ENCODE data around the gene TCHP.
A peak's percentile ranks its signal among the peaks of the same experiment; 100 is the strongest.
"Not testable (repeated sequence)": the region's sequence is repeated elsewhere in the genome, so short reads cannot be mapped to it uniquely, and the experiment has no call there.

The TCHP gene

DNA sequence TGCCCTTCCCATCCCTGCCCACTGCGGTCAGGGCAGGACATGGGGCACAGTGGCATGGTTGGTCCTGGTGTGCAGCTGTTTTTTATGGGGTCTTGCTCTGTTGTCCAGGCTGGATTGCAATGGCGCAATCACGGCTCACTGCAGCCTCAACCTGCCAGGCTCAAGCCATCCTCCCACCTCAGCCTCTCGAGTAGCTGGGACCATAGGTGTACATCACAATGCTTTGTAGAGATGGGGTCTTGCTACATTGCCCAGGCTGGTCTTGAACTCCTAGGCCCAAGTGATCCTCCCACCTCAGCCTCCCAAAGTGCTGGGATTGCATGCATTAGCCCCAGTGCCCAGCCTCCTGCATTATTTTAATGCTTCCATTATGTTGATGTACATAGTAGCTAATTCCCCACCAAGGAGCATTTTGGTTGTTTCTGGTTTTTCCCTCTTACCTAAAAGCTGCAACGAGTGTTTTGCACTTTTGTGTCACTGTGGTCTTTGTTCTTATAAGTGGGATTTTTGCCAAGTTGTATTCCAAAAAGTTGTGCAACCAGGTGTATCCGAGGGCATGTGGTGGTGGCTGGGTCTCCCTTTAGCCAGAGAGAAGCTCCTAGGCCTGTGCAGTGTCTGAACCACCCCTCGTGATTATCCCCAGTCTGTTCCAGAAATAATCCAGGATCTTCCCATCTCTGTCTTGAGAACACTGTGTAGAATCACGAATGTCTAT, 10.3 kb downstream of the TCHP start:
- no peak for DNase-seq (ENCODE audit: low read depth)

DNA sequence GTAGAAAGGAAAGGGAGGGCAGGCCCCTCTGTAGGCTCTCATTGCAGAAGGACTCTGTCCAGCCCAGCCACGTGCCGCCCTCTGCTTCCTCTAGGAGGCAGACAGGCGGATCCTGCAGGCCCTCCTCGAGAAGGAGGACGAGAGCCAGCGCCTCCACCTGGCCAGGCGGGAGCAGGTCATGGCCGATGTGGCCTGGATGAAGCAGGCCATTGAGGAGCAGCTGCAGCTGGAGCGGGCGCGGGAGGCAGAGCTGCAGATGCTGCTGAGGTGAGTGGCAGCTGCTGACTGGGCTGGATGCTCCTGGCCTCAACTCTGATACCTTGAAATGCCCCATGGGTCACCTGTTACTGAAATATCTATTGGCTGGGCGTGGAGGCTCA, 10.9 kb downstream of the TCHP start:
- DNase-seq (ENCODE audit: low read depth): peak; percentile 58

DNA sequence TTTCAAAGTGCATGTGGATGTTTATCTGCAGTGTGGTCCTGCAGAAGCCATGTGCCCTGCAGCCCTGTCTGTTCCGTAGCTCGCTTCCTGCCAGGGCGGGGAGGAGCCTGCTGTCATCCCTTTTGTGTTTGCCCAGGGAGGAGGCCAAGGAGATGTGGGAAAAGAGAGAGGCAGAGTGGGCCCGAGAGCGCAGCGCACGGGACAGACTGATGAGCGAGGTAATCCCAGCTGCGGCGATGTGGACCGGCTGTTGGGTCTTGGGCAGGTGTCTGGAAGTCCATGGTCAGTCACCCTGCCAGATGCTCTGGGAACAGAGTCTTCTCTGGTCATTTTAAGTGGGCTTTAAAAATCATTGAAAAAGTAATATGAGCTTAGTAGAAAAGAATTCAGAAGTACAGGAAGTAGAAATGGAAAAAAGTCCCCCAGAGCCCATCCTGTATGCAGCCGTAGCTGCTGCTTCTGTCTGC, 12.8 kb downstream of the TCHP start:
- DNase-seq (ENCODE audit: low read depth): peak; percentile 11

DNA sequence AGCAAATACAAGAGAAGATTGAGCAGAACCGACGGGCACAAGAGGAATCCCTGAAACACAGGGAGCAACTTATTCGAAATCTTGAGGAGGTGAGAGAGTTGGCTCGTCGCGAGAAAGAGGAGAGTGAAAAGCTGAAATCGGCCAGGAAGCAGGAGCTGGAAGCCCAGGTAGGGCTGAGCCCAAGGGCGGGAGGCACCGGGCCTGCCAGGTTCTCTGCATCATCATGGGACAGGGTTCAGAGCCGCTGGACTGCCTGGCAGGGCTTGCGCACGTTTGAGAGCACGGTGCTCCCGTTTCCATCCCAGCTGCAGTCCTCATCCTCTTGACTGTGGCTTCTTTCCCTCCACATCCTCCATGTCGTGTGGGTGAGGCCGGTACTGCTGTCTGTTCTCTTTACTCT, 14.4 kb downstream of the TCHP start:
- DNase-seq (ENCODE audit: low read depth): no peak

DNA sequence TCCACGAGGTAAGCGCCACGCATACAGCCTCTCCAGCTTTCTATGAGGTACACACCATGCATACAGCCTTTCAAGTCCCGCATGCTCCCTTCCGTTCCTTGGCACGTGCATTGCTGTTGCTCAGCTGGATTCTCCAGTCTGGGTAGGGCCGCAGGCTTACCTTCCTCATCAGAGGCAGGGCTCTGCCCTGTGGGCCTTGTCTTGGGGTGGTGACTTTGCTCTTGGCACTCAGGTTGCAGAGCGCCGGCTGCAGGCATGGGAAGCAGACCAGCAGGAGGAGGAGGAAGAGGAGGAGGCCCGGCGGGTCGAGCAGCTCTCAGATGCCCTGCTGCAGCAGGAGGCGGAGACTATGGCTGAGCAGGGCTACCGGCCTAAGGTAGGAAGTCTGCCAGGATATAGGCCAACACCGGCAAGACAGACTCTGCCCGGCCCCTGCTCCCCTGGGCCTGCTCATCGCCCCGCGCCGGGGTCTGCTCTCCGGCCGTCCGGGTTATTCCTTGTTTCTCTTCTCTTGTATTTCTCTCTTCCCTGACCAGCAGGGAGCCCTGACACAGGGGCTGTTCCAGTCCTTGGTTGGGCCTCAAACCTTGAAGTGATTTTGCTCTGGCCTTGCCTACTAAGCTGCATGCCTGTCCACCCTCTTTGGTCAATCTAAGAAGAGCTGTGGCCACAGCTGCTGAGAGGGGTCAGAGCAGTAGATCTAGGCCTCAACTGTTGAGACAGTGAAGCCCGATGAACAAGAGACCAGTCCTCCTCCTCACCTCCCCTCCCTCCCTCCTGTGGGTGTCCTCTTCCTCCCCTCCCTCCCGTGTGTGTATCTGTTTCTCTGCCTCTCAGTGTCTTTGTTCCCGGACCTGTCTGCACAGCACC, 15.3 kb downstream of the TCHP start:
- no peak for DNase-seq (ENCODE audit: low read depth)

DNA sequence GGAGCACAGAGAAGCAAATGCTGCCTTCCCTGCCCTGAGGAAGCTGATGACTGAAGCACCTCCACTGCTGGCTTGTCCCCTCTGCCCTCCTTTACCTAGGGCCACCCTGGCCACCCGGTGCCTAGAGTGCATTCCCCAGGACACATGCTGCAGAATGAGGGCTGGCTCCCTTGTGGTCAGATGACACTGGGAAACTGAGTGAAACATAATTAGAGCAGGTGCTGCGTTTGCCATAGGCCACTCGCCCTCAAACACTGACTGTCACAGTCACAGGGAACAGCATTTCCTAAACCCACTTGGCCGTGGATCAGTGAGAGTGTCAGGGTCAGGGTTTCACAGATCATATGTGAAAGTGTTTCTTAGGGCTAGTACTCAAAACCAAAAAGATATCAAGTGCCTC, 16.0 kb downstream of the TCHP start:
- no peak for DNase-seq (ENCODE audit: low read depth)

DNA sequence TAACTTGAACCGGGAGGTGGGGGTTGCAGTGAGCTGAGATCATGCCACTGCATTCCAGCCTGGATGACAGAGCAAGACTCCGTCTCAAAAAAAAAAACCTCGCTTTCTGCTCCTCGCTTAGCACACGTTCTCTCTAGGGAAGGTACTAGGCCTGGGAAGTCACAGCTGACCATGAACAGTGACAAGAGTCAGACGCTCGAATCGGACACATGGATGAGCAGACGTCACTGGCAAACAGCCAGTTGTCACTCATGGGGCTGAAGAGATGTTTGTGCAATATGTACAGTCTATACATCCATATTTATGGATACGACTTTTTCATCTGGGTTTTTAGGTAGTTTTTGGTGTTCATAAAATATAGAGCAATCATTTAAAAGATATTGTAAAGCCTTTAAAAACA, 19.4 kb downstream of the TCHP start:
- no peak for DNase-seq (ENCODE audit: low read depth)

DNA sequence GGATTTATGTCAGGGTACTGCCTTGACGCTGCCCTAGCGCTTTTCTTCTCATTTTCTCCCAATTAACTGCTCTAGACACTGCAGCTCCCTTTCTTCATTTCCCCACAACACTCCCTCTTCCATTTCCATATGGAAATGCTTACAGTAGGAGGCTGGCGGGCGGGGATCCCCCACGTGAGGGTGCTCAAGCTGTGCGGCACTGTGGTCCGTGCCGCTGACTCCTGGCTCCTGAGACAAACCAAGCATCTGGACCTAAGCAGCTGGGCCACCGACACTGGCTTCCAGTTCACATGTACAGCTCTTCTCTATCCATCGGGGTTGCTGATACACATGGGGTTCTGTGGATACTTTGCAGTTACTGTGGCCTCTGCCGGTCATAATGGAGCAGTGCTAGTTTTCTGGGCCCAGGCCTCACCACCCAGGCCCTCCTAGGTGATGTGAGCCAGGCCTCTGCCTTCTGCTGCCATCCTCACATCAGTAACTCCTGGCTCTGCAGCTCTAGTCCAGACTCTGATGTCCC, 20.2 kb downstream of the TCHP start:
- no peak for DNase-seq (ENCODE audit: low read depth)

DNA sequence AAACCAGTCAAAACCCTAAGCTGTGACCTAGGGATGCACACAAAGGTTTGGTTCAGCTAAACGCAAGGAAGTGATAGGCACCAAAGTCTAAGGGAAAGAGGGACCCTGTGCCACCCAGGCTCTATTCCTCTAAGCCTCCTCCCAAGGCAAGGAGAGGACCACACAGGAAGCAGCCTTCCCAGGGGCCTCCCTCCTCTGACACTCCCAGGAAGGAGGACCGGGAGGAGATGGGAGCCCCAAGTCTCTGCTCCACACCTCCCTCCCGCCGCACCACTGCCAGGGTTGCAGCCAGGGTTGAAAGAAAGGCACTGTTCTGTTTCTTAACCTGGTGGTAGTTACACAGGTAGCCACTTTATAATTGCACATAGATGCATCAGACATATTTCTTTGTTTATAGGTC, 21.9 kb downstream of the TCHP start:
- DNase-seq (ENCODE audit: low read depth): no peak

DNA sequence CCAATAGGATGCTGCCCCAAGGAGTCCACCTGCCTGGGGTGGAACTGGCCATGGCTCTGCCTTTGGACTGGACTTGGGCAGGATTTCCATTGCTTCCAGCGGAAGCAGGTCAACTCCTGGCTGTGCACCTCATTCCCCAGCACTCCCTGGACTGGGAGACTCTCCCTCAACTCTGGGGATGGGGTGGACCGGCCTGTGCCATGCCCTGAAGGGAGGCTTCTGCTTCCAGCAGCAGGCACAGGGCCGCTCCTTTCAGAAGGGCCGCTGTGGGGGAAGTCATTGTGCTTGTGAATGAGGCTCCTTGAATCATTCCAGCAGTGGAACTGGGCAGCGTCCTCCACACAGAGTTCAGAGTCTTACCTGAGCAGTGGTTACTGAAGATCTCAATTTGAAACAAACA, 23.0 kb downstream of the TCHP start:
- DNase-seq (ENCODE audit: low read depth): no peak

DNA sequence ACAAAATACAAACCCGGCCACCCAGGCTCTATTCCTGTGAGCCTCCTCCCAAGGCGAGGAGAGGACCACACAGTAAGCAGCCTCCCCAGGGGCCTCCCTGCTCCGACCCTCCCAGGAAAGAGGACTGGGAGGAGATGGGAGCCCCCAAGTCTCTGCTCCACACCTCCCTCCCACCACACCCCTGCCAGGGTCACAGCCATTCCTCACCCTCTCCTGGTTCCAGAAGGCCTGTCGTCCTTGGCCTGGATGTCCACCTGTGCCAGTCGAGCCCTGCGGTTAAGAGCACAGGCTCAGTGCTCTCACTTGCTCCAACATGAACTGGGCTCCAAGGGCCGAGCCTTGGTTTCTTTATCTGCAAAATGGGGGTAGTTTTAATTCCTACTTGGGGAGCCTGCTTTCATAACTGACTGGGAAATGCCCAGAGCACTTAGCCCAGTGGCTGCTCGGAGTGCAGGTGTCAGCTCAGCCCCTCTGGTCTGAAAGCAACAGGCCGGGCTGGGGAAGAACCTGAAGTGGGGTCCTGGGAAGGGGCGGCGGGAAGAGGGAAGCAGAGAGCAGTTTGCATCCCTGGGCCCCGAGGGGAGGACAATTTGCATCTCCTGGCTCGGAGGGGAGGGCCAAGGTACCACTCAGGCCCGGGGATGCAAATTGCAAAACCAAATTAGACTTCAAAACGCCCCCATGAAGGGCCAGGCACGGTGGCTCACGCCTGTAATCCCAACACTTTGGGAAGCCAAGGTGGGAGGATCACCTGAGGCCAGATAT, 23.6 kb downstream of the TCHP start:
- DNase-seq (ENCODE audit: low read depth): no peak

DNA sequence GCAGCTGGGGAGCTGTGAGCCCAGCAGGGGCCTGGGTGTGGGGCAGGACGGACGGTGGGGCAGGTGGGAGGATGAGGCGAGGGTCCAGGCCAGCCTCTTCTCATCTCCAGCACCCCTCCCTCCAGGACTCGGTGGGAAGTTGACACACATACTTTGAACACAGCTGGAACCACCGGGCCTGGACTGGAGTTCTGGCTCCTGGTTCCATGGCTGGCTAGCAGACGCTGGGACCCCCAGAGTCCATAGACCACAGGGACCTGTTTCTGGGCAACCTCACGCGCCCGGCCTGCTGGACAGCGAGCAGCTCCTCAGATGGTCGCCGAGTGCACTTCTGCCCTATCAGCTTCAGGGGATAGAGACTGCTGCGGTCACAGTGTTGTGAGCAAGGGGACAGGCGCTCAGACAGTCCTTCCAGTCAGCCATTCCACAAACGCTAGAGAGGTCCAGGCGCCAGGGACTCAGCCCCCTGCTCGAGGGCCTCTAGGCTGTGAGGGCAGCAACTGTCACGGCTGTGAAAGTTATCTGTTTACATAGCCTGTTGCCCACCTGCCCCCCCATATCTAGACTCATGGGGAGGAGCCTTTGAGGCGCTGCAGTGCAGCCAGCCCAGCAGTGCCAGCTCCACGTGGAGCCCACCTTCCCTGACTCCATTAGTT, 25.2 kb downstream of the TCHP start:
- DNase-seq (ENCODE audit: low read depth): no peak

DNA sequence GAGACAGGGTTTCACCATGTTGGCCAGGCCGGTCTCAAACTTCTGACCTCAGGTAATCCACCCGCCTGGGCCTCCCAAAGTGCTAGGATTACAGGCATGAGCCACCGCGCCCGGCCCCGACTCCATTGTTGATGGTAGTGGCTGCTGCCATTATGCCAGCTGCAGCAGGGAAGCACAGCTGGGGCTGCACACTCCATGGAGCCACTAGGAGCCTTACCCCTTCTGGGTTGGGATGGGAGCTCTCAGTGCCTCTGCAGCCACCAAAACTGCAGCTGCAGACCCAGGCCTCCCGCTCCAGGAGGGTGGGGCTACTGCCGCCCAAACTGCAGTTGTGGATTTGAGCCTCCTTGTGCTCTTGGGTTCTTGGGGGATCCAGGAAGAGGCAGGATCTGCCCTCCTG, 25.9 kb downstream of the TCHP start:
- no peak for DNase-seq (ENCODE audit: low read depth)

DNA sequence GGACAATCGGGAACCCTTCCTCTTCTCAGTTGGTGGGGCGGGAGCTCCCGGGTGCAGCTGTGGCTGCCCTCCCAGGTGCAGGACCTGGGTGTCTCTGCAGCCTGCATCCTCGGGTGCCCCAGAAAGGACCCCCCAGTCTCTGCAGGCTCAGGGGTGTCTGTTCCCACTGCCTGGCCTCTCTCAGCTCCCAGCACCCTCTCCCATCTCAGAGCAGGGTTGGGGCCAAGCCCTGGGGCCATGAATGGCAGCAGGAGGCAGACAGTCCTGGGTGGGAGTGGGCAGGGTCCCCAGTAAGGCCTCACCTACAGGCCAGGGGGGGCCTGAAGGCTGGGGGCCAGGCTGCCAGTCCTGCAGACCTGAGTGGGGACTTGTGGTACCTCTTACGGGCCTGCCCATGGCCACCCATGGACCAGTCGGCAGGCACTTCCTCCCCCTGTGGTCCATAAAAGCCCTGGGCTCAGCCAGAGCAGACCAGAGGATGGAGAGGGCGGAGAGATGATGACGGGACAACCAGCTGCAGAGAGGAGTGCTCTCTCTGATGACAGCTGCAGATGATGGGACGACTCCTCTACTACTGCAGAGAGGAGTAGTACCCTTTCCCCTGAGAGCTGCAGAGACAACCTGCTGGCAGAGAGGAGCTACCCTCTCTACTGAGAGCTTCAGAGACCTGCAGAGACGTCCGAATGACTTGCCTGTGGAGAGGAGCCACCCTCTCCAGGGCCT, 26.6 kb downstream of the TCHP start:
- no peak for DNase-seq (ENCODE audit: low read depth)

DNA sequence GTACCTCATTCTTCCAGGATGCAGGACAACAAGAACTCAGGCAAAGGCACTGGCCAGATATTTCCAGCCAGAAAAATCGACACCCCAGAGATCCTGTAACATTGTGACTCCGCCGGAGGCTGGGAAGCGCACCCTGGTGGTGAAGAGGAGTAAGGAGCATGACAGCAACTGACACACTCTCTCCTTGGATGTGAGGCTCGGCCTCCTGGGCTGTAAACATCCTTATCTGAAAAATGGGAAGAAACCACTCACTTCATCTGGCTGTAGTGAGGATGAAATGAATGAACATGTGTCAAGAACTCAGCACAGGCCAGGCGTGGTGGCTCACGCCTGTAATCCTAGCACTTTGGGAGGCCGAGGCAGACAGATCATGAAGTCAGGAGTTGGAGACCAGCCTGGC, 27.5 kb downstream of the TCHP start:
- DNase-seq (ENCODE audit: low read depth): peak; percentile 53

DNA sequence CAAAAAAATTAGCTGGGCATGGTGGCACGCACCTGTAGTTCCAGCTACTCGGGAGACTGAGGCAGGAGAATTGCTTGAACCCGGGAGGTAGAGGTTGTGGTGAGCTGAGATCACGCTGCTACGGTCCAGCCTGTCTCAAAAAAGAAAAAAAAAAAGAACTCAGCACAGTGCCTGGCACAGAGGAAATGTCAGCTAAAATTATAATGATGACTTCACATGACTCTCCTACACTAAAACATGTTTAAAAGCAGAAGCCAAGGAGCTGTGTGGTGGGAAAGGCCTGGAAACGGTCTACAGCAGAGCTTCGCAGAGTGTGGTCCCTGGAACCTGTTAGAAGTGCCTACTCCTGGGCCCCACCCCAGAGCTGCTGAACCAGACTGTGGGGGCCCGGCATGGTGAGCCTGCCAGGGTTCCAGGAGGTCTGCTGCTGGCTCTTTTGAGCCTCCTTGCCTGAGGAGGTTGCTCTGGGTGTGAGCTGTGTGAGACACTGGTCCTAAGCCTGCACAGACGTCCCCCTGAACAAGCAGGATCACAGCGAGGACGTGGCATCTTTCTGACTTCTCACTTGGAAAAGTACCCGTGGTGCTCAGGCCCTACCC, 28.1 kb downstream of the TCHP start:
- no peak for DNase-seq (ENCODE audit: low read depth)

DNA sequence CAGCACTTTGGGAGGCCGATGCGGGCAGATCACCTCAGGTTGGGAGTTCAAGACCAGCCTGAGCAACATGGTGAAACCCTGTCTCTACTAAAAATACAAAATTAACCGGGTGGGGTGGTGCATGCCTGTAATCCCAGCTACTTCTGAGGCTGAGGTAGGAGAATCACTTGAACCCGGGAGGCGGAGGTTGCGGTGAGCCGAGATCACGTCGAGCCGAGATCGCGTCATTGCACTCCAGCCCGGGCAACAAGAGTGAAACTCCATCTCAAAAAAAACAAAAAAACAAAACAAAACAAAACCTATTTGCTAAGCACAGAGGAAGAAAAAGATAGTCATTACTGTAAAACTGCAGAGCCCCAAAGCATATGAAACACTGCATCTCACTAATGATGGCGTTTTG, 29.3 kb downstream of the TCHP start:
- not testable (repeated sequence) for DNase-seq (ENCODE audit: low read depth)

DNA sequence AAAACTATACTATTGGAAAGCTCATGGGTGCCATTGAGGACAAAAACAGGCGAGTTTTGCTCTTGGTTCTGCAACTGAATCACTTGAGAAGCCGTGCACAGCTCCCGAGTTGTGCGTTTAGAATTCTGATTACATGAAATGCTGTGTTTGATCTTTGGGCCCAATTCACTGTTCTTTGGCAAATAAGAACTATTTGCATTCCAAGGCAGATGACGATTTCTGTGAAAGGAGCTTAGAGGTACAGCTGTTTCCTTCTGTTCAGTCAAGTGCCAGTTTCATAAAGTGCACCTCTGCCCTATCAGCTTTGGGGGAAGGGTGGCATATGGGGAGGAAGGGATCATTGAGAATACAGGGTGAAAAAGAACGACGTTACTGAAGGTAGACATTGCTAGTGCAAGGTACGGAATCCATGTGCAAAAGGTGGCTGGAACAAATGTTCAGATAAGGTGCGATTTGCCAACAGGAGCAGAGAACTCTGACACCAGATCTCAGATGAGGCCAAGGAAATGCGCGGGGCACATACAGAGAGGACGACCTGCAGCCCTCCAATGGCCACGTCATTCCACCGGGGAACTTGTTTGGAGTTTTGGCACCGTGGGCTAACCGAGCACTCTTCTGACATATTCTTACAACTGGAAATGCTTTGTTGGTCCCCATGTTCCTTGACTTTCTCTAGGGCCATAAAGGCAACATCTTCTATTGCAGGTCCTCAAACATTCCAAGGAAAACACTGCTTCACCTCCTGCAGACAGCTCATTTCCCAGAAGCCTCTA, 30.1 kb downstream of the TCHP start:
- DNase-seq (ENCODE audit: low read depth): no peak

DNA sequence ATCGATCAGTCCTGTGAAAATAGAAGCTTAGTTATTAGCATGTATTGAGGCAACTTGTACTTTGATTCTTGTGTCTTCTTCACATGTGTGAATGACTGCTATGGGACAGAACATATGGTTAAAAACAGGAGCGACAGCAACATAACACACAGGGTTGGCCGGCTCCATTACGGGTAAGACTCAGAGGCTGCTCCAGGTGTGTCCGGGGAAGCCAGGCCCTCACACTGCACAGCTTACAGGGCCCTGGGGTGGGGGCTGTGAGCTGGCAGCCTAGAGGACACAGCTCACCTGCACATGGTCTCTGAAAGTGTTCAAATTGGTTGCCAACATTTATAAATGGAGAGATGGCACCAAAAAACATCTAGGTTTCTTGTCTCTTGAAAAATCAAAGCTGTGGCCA, 31.1 kb downstream of the TCHP start:
- no peak for DNase-seq (ENCODE audit: low read depth)

DNA sequence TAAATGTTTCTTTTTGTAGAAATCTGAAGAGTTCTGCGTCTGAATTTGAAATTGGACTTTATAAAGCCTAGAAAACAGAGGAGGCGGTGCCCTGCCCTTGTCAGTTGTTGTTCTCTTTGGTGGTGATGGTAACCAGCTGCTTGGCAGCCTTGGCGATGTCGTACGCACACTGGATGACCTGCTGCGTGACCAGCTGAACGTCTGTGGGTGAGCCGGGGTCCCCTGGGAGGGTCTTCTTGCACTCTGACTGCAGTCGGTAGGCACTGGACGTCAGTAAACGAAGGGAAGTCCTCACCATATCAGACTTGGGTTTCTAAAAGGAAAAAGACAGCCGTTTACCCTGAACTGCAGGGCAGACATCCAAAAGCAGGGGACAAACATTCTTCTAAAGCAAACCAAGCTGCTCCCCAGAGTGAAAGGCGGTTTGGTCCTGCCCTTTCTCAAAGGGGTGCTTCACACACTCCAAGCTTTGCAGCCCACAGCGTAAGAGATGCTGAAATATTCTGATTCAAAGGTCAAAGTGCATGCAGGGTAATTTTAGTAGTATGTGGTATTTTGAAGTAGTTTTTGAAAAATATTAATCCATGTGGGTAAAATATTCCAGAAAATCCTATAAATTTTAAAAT, 32.9 kb downstream of the TCHP start:
- DNase-seq (ENCODE audit: low read depth): no peak
